ENCODE measurements around the gene TTC39C. TPM values are rescaled to one million over a fixed set of nuclear protein-coding genes. Genes with fewer than 3 reads are reported as not detected.
A peak's percentile ranks its signal among the peaks of the same experiment; 100 is the strongest.

Gene TTC39C
- total and polyA plus RNA-seq, 2 donors (not counting 1 experiment from before 2014, with no cell fraction given) = 15.8 to 32.0 TPM

GRCh38 chr18:24180048-24180447 is 165.5 kb downstream of the TTC39C start:
- Histone ChIP-seq H2AFZ (ENCODE audit: low read length) (no peak overlapping the region), H3K27me3 (ENCODE audit: control insufficient read depth, insufficient read depth, low read length) (no peaks in the 10 kb centered on the region), H3K9me3 (ENCODE audit: control insufficient read depth, insufficient read depth, low read depth, low read length) (no peaks in the 10 kb centered on the region), H3K4me2 (ENCODE audit: extremely low read depth, insufficient read depth, low read length) (no peak overlapping the region), H3K36me3 (ENCODE audit: control insufficient read depth, insufficient read depth, low read length) (no peaks in the 10 kb centered on the region), H3K27ac (ENCODE audit: insufficient read depth, low read length) (no peak overlapping the region), H3K79me2 (ENCODE audit: control insufficient read depth, insufficient read depth, low read length) (no peaks in the 10 kb centered on the region), H3K4me3 (replicated peaks in 1 of 4; ENCODE audit: control extremely low read depth in 1 of 4, insufficient read depth in 1 of 4, low read depth in 3 of 4, low read length in 4 of 4) (no peak overlapping the region), H3K4me1 (ENCODE audit: control insufficient read depth, extremely low read depth, insufficient read depth, low read length) (no peaks in the 10 kb centered on the region), H3K9ac (ENCODE audit: insufficient read depth, low read length) (no peak overlapping the region), H4K20me1 (ENCODE audit: control insufficient read depth, extremely low read depth, insufficient read depth, low read length) (no peaks in the 10 kb centered on the region)
- no peak for DNase-seq (ENCODE audit: low read depth in 2 of 2)
- TF ChIP-seq, protein P1, sequence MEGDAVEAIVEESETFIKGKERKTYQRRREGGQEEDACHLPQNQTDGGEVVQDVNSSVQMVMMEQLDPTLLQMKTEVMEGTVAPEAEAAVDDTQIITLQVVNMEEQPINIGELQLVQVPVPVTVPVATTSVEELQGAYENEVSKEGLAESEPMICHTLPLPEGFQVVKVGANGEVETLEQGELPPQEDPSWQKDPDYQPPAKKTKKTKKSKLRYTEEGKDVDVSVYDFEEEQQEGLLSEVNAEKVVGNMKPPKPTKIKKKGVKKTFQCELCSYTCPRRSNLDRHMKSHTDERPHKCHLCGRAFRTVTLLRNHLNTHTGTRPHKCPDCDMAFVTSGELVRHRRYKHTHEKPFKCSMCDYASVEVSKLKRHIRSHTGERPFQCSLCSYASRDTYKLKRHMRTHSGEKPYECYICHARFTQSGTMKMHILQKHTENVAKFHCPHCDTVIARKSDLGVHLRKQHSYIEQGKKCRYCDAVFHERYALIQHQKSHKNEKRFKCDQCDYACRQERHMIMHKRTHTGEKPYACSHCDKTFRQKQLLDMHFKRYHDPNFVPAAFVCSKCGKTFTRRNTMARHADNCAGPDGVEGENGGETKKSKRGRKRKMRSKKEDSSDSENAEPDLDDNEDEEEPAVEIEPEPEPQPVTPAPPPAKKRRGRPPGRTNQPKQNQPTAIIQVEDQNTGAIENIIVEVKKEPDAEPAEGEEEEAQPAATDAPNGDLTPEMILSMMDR (conservative IDR thresholded peaks at IDR 0.05 in 1 of 2, IDR thresholded peaks at IDR 0.05 in 1 of 2; ENCODE audit: low read depth in 1 of 2, low read length in 2 of 2) = no peak
- TF ChIP-seq EZH2 (IDR thresholded peaks at IDR 0.05; ENCODE audit: low read length, missing control alignments) = no peak

DNA sequence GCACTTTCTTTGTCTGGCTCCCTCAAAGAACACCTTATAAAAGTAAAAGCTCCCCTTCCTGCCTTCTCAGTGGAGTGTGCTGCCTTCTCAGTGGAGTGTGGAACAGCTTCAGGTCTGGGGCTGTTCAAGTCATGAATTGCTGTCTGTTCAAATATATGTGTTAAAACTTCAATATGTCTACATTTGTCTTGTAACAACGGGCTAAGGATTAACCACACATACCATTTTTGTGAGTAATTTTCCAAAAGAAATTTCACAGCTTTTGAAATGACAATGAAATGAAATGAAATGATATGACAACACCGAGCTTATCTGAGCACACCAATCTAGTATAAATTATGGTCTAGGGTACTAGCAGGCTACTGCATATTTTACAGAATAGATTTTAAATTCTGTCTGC is 167.3 kb downstream of the TTC39C start:
- no peak overlapping the region for H3K4me3 ChIP-seq (replicated peaks in 1 of 4; ENCODE audit: control extremely low read depth in 1 of 4, insufficient read depth in 1 of 4, low read depth in 3 of 4, low read length in 4 of 4)
- DNase-seq (ENCODE audit: low read depth in 2 of 2) = peak in 1 of 2 donors; percentile 69
- H3K4me2 ChIP-seq (ENCODE audit: extremely low read depth, insufficient read depth, low read length) = no peak overlapping the region
- H2AFZ ChIP-seq (ENCODE audit: low read length) = no peak overlapping the region
- H3K27me3 ChIP-seq (ENCODE audit: control insufficient read depth, insufficient read depth, low read length) = no peaks in the 10 kb centered on the region
- TF ChIP-seq, protein P1 (conservative IDR thresholded peaks at IDR 0.05 in 1 of 2, IDR thresholded peaks at IDR 0.05 in 1 of 2; ENCODE audit: low read depth in 1 of 2, low read length in 2 of 2) = no peak
- no peak for TF ChIP-seq EZH2 (IDR thresholded peaks at IDR 0.05; ENCODE audit: low read length, missing control alignments)
- H4K20me1 ChIP-seq (ENCODE audit: control insufficient read depth, extremely low read depth, insufficient read depth, low read length) = no peaks in the 10 kb centered on the region
- H3K4me1 ChIP-seq (ENCODE audit: control insufficient read depth, extremely low read depth, insufficient read depth, low read length) = no peaks in the 10 kb centered on the region
- H3K79me2 ChIP-seq (ENCODE audit: control insufficient read depth, insufficient read depth, low read length) = no peaks in the 10 kb centered on the region
- H3K9me3 ChIP-seq (ENCODE audit: control insufficient read depth, insufficient read depth, low read depth, low read length) = no peaks in the 10 kb centered on the region
- H3K9ac ChIP-seq (ENCODE audit: insufficient read depth, low read length) = no peak overlapping the region
- no peaks in the 10 kb centered on the region for H3K36me3 ChIP-seq (ENCODE audit: control insufficient read depth, insufficient read depth, low read length)
- no peak overlapping the region for H3K27ac ChIP-seq (ENCODE audit: insufficient read depth, low read length)

Other genes starting within 250 kb of the TTC39C start
- 5.6 and 14.0 TPM in 2 replicates for gene CABYR, start 124.3 kb downstream of the TTC39C start, total RNA-seq
- 6.5 and 7.3 TPM in 2 replicates for gene CABYR, start 124.3 kb downstream of the TTC39C start, polyA plus RNA-seq